ENCODE results near the gene COL18A1.
"Not testable (repeated sequence)": the region's sequence is repeated elsewhere in the genome, so short reads cannot be mapped to it uniquely, and the experiment has no call there.

COL18A1 gene

GRCh38 chr21:45560106-45561021, 155.4 kb downstream of the COL18A1 start:
- DNase-seq (ENCODE audit: low read depth in 2 of 2): no peak

GRCh38 chr21:45561241-45561640, 156.3 kb downstream of the COL18A1 start:
- not testable (repeated sequence) for DNase-seq (ENCODE audit: low read depth in 2 of 2)

GRCh38 chr21:45562402-45562801, 157.4 kb downstream of the COL18A1 start:
- DNase-seq (ENCODE audit: low read depth in 2 of 2): no peak

GRCh38 chr21:45562965-45563364, 158.0 kb downstream of the COL18A1 start:
- DNase-seq (ENCODE audit: low read depth in 2 of 2): no peak

Data from stimulated activated CD8-positive, alpha-beta memory T cell treated with anti-CD3 and anti-CD28 coated beads, Interleukin-15, amount 100 ng/mL, for 4 hours (primary cell).